ENCODE measurements around the gene BCAS1. TPM values are rescaled to one million over a fixed set of nuclear protein-coding genes. Genes with fewer than 3 reads are reported as not detected.

Gene BCAS1
- total and polyA plus RNA-seq, 2 donors from 2014 or later, result 1.1 to 4.8 TPM

GRCh38 chr20:53942973-53943372 is 127.4 kb downstream of the BCAS1 start:
- no peak for DNase-seq
- intact Hi-C loops (cut with DNase I), result no loop called here
- FAIRE-seq, result no peak

GRCh38 chr20:53942472-53942816 is 128.0 kb downstream of the BCAS1 start:
- intact Hi-C loops (cut with DNase I), result no loop called here
- Histone ChIP-seq H3K4me3 (ENCODE audit: low read length in 3 of 3) (no peak overlapping the region), H3K9me3 (ENCODE audit: control insufficient read depth in 2 of 3, insufficient read depth in 1 of 3, low read length in 3 of 3) (no peaks in the 10 kb centered on the region), H3K27me3 (ENCODE audit: control insufficient read depth, insufficient read depth, low read length) (no peaks in the 10 kb centered on the region), H3K36me3 (ENCODE audit: control insufficient read depth in 2 of 3, insufficient read depth in 3 of 3, low read length in 3 of 3) (no peaks in the 10 kb centered on the region), H3K9ac (ENCODE audit: low read length in 3 of 3) (no peak overlapping the region), H3K27ac (ENCODE audit: low read depth in 2 of 2, low read length in 2 of 2) (no peak overlapping the region), H3K4me1 (ENCODE audit: control insufficient read depth in 2 of 3, insufficient read depth in 2 of 3, low read depth in 1 of 3, low read length in 3 of 3) (peaks cover 7 to 15% (median 11%) of the 10 kb centered on the region in 3 donors)
- no peak for FAIRE-seq
- TF ChIP-seq, protein P1, sequence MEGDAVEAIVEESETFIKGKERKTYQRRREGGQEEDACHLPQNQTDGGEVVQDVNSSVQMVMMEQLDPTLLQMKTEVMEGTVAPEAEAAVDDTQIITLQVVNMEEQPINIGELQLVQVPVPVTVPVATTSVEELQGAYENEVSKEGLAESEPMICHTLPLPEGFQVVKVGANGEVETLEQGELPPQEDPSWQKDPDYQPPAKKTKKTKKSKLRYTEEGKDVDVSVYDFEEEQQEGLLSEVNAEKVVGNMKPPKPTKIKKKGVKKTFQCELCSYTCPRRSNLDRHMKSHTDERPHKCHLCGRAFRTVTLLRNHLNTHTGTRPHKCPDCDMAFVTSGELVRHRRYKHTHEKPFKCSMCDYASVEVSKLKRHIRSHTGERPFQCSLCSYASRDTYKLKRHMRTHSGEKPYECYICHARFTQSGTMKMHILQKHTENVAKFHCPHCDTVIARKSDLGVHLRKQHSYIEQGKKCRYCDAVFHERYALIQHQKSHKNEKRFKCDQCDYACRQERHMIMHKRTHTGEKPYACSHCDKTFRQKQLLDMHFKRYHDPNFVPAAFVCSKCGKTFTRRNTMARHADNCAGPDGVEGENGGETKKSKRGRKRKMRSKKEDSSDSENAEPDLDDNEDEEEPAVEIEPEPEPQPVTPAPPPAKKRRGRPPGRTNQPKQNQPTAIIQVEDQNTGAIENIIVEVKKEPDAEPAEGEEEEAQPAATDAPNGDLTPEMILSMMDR (IDR thresholded peaks at IDR 0.05; ENCODE audit: borderline replicate concordance, extremely low read depth, insufficient read depth), result no peak
- DNase-seq, result no peak

More at GRCh38 chr20:53942973-53943372, 127.4 kb downstream of the BCAS1 start:
- peaks cover 7 to 15% (median 11%) of the 10 kb centered on the region in 3 donors for H3K4me1 ChIP-seq (ENCODE audit: control insufficient read depth in 2 of 3, insufficient read depth in 2 of 3, low read depth in 1 of 3, low read length in 3 of 3)
- no peaks in the 10 kb centered on the region for H3K36me3 ChIP-seq (ENCODE audit: control insufficient read depth in 2 of 3, insufficient read depth in 3 of 3, low read length in 3 of 3)
- no peaks in the 10 kb centered on the region for H3K9me3 ChIP-seq (ENCODE audit: control insufficient read depth in 2 of 3, insufficient read depth in 1 of 3, low read length in 3 of 3)
- TF ChIP-seq, protein P1 (IDR thresholded peaks at IDR 0.05; ENCODE audit: borderline replicate concordance, extremely low read depth, insufficient read depth), result no peak
- H3K27ac ChIP-seq (ENCODE audit: low read depth in 2 of 2, low read length in 2 of 2), result no peak overlapping the region
- no peak overlapping the region for H3K9ac ChIP-seq (ENCODE audit: low read length in 3 of 3)
- no peak overlapping the region for H3K4me3 ChIP-seq (ENCODE audit: low read length in 3 of 3)
- H3K27me3 ChIP-seq (ENCODE audit: control insufficient read depth, insufficient read depth, low read length), result no peaks in the 10 kb centered on the region

GRCh38 chr20:53941680-53942471 is 128.5 kb downstream of the BCAS1 start:
- H3K9me3 ChIP-seq (ENCODE audit: control insufficient read depth in 2 of 3, insufficient read depth in 1 of 3, low read length in 3 of 3), result no peaks in the 10 kb centered on the region
- TF ChIP-seq, protein P1 (IDR thresholded peaks at IDR 0.05; ENCODE audit: borderline replicate concordance, extremely low read depth, insufficient read depth), result no peak
- no peaks in the 10 kb centered on the region for H3K27me3 ChIP-seq (ENCODE audit: control insufficient read depth, insufficient read depth, low read length)
- H3K36me3 ChIP-seq (ENCODE audit: control insufficient read depth in 2 of 3, insufficient read depth in 3 of 3, low read length in 3 of 3), result no peaks in the 10 kb centered on the region
- intact Hi-C loops (cut with DNase I), result no loop called here
- FAIRE-seq (no peak), DNase-seq (no peak)
- peak overlapping the region in 1 of 3 donors; percentile 55 for H3K4me3 ChIP-seq (ENCODE audit: low read length in 3 of 3)
- peaks cover 7 to 15% (median 11%) of the 10 kb centered on the region in 3 donors for H3K4me1 ChIP-seq (ENCODE audit: control insufficient read depth in 2 of 3, insufficient read depth in 2 of 3, low read depth in 1 of 3, low read length in 3 of 3)
- H3K27ac ChIP-seq (ENCODE audit: low read depth in 2 of 2, low read length in 2 of 2), result peak overlapping the region in 1 of 2 donors; percentile 59
- H3K9ac ChIP-seq (ENCODE audit: low read length in 3 of 3), result peak overlapping the region in 1 of 3 donors; percentile 35
